NOMO-1 treated with dmso at 0.1 percent for 144 hours (cell line): ENCODE results near the gene ZNF576.
"Not testable (repeated sequence)": the region's sequence is repeated elsewhere in the genome, so short reads cannot be mapped to it uniquely, and the experiment has no call there.

Source experiments
- DNase-seq: peaks from one replicate; lab custom pipeline; 2025; ENCODE audit not compliant: unreplicated experiment; lab: John Stamatoyannopoulos, UW

The ZNF576 gene

GRCh38 chr19:43598445-43599240 is 2.2 kb downstream of the ZNF576 start:
- no peak for DNase-seq

- no peak for DNase-seq
These were observed 3.4 kb downstream of the ZNF576 start for GRCh38 chr19:43599635-43600295.

GRCh38 chr19:43600326-43600725 is 3.9 kb downstream of the ZNF576 start:
- DNase-seq: not testable (repeated sequence)

DNA sequence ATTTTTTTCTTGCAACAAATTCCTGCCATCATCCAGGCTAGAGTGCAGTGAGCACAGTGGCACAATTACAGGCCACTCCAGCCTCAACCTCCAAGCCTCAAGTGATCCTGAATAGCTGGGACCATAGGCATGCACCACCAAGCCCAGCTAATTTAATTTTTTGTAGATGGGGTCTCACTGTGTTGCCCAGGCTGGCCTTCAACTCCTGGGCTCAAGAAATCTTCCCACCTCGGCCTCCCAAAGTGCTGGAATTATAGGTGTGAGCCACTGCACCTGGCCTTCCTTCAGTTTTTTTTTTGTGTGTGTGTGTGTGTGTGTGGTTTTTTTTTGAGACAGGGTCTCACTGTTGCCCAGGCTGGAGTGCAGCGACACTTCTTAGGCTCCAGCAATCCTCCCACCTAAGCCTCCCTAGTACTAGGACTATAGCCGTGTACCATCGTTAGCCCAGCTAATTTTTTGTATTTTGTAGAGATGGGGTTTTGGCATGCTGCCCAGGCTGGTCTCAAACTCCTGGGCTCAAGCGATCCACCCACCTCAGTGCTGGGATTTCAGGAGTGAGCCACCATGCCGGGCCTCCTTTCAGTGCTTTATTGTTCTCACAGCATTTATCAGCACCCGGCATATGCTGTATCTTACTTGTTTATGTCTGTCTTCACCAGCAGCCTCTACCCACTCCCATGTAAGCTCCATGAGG is 9.6 kb downstream of the ZNF576 start:
- DNase-seq: no peak

- no peak for DNase-seq
These were observed 10.3 kb downstream of the ZNF576 start for GRCh38 chr19:43606569-43607229.

- no peak for DNase-seq
These were observed 11.1 kb downstream of the ZNF576 start for GRCh38 chr19:43607238-43608205.

DNA sequence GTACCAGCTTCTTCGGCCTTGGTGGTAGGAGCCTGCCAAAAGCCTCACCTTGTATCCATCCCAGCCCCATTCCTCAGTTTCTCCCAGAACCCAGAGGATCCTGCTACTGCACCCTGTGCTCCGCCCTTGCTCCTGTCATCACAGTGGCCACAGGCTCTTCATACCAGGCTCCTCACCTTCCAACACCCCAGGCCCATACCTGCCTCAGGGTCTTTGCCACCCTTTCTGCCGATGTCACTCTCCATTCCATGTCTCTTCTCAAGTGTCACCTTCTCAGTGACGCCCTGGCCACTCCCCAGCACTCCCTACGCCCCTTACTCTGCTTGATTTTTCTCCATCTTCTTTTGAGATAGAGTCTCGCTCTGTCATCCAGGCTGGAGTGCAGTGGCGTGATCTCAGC is 13.5 kb downstream of the ZNF576 start:
- DNase-seq: no peak

DNA sequence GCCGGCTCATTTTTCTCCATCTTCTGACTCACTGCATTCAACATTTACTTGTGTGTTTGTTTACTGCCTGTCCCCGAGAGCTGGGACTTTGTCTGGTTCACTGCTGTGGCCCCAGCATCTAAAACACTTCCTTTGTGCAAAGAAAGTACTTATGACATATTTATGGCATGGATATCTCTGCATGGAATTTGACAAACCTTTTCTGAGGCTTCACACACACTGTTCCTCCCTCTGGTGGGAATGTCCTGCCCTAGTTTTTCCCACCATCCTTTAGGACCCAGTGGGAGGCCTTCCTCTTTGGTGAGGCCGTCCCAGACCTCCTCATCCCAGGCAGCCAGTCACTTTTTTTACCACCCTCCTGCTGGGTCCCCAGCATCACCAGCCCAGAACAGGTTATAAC is 14.1 kb downstream of the ZNF576 start:
- no peak for DNase-seq

DNA sequence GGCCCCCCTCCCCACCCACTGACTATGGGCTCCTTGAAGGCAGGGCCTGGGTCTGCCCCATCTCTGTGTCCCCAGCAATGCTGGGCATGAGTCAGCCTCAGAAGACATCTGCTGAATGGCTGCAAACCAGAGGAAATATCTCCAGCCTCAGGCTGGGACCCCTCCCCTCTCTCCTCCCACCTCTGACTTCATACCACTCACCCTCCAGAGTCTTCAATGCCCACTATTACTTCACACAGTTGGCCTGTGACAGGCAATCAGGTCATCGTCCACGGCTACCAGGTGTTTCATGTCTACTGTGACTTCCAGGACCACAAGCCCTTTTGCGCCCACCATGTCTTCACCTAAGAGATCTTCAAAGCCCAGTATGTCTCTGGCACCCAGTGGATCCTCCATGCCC is 15.4 kb downstream of the ZNF576 start, which contains the start of gene SRRM5:
Gene SRRM5 (plus strand): TSS at position 301 of the 400 bp plus-strand sequence. CDS start 34 bp downstream, at position 335.
- DNase-seq: no peak

GRCh38 chr19:43612374-43612773 is 16.0 kb downstream of the ZNF576 start:
- no peak for DNase-seq

DNA sequence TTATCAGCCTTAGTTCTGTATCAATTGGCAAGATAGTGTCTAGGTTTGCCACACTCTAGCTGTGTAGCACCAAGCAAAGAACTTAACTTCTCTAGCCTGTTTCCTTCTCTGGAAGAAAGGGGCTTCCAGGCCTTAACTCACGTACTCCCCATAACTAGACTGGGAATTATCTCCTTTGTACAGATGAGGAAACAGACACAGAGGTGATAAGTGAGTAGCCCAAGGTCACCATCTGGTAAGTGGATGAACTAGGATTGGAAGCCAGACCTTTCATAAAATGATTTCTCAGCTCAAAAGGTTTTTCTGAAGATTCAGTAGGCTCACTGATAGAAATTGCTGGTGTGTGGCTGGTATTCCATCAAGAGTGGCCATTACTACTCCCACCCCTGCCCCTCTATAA is 19.9 kb downstream of the ZNF576 start:
- no peak for DNase-seq

GRCh38 chr19:43616954-43617353 is 20.6 kb downstream of the ZNF576 start:
- DNase-seq: no peak

DNA sequence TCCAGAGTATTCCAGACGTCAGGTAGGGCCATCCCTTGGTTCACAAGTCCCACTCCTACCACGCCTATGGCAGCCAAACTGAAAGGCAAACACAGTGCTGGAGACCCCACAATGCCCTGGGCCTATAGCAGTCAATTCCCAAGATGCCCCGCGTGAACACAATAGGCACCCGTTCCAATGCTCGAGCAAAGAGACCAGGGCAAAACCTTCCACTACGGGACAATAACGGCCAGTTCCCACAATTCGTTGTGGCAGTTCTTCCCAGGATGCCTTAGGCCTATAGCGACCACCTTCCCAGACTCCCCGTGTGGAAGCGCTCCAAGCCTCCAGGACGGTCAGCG is 22.5 kb downstream of the ZNF576 start:
- no peak for DNase-seq

GRCh38 chr19:43619262-43620060 is 23.1 kb downstream of the ZNF576 start, which contains the start of gene ZNF428:
ZNF428 (minus strand) TSS chr19:43619629; CDS start chr19:43614304, 5,325 bp downstream.
- peak; percentile 67 for DNase-seq

DNA sequence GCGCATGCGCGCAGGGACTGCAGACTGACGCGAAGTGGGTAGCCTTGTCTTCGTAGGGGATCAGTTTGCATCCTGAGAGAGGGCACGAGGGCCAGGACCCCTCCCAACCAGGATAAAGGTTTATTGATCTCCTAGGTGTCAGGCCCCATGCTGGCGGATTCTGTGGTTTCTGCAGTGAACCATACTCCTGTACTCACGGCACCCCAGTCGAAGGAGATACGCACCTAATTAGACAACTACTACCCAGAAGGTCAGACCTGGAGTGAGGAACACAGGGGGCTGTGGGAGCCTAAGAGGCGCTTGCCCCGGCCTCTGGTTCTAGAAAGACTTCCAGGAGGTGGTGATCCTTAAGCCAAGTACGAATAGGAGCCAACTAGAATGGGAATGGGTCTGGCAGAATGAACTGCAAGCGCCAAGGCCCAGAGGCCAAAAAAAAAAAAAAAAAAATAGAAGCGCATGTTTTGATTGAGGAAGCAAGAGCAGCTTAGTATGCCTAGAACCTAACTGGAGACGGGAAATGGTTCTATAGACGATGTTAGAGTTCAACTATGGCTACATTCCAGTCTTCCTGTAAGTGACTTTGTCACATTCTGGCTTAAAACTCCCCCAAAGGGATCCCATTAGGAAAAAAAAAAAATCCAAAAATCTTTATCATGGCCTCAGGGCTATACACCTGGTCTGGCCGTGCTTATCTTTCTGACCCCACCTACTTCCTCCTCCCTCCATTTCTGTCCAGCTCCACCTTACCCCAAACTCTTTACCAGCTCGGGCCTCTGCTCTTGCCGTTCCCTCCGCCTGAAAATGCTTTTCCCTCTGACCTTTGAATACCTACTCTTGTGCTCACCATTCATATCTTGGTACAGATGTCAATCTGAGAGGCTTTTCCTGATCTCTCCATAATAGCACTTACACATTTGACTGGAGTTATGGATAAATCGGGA is 23.9 kb downstream of the ZNF576 start:
- DNase-seq: no peak

DNA sequence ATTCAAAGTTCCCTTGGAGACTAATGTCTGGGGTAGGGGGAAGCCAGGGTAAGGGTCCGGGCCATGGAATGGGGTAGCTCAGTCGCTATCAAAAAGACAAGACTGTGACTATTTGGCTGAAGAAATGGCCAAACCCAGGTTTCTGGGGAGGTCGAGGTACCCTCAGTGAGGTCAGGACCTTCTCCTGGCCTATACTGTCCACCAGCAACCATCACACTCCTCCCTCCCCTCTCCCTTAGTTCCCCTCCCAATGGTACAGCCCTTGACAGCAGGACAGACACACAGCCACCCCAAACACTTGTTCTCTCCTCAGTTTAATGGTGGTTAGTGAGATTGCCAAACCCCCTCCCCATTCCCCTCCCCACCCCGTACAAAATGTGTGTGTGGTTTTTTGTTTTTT is 25.7 kb downstream of the ZNF576 start:
- no peak for DNase-seq

DNA sequence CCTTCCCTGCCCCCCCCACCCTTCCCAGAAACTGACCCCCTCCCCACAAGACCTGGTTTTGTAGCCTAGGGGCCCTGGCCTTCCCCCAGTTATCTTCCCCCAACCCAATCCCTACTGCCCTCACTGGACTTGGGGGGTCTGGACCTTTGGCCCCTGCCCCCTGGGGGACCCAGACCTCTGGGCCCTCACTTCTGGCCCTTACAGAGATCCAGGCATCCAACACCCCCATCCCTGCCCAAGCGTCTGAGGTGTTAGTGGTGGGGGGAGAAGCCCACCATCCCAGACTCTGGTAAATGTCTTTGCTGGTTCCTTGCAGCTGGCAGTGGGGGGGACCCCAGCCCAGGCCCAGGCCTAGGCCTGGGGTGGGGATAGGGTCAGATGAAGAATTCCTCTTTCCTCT is 26.6 kb downstream of the ZNF576 start:
- no peak for DNase-seq
